Activated T-cell treated with anti-CD3 and anti-CD28 coated beads for 4 hours (primary cell): Measurements from ENCODE around the gene CD300H.
"Not testable (repeated sequence)": the region's sequence is repeated elsewhere in the genome, so short reads cannot be mapped to it uniquely, and the experiment has no call there.

Experiments used
- DNase-seq: peaks from one replicate; pipeline ENCODE4 v3.0.0-alpha.2; 2020

The CD300H gene

DNA sequence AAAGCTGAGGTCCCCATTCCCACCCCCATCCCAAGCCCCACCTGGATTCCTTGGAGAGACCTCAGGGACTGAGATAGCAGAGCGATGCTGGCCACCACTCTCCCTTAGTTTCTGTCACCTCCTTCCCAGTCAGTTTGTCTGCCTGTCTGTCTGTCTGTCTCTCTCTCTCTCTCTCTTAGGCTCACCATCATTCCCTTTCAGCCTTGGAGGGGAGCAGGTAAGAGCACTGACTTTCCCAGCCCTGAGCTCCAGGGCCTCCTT is 41.9 kb downstream of the CD300H start:
- no peak for DNase-seq

DNA sequence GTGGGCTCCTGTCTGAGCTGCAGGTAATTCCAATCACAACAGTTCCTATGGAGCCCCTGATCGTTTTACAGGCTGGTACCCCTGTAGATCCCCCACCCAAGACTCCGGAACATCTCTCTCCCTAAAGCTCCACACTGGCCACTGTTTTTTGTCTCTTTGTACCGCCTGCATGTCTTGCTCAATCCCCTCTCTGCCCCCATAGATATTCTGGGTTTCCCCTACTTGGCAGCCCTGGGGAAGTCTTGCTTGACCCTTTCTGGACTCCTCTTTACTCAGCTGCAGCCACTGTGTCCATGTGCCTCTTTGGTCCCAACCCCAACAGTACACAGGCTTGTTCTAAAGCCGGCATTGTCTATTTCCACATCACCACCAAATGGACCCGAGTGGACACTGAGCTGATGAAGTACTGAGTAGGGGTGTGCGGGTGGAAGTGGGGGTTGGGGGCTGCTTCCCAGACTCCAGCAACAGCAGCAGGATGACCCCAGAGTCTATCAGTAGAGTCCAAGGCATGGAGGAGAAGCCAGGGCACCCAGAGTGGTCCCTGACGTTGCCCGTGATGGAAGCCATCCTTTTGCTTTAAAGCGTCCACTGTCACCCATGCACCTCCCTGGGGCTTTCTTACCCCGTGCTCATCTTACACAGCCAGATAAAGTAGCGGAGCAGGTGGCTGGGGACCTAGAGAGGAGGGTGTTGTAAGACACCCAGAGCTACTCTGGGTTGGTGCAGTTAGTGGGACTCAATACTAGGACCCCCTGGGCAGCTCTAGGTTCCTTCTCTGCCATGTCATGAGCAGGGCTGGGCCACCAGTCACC is 42.5 kb downstream of the CD300H start:
- no peak for DNase-seq

DNA sequence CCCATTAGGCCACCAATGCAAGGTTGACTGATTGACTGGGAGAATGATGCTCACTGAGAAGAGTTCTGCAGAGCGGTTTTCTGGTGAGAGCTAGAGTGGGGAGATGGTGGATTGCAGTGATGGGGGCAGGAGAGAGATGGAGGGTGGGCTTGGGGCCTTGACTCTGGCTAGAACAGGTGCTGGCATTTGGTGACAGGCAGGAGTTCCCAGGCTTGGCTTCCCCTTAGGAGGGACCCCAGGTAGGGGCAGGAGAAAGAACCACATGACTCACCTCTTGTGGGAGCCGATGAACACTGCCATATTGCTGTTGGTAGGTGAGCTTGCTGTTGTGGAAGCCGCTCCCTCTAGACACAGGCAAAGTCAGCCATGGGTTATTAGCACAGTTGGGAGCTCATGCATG is 44.0 kb downstream of the CD300H start:
- no peak for DNase-seq

DNA sequence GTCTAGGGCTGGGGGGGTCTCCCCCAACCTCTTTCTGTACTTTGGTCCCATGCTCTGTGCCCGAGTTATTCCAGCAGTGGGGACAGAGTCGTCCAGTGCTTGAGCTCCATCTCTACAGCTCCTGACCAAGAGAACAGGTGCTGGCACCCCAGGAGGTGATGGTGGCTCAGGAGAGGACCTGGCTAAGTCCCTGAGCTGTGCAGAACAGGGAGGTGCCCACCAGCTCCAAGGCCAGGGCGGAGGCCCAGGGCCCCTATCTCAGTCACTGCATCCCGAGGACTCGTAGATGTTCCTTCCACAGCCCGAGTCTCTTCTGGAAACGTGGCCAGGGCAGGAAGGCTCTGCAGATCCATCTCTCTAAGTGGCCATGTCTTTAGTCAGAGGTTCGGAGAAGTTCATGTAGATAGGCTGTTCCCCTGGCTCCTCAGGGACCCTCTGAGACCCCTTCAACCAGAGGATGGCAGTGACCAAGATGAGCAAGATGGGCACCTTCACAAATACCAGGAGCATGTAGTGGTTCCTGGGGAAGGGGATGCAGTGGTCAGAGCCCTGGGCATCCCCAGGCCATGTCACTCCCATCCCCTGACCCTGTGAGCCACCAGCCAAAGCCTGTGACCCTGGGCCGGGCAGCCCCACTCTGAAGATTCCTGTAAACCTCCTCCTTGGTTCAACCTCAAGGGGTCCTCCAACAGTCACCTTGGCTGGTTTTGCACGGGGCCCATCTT is 44.8 kb downstream of the CD300H start:
- no peak for DNase-seq

DNA sequence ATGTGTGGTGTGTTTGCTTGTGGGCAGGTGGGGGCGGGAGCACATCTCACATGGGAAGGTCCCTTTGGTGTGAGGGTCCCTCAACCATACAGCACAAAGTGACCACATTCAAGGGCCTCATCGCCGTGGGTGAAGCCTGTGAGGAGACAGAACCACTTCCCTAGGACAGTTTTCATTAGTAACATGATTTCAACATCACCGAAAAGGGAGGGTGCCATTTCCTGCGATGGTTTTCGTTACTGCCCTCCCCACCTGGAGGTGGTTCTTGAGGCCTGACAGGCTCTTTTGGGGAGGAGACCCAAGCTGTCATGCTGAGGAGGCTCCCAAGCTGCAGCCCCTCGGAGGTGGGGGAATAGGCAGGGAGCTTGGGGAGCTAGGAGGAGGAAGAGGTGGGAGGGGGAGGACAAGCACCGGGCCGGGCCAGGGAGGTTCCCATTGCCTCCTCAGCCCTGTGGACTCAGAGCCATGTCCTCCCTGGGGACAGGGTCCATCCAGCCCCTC is 45.6 kb downstream of the CD300H start:
- DNase-seq = no peak

DNA sequence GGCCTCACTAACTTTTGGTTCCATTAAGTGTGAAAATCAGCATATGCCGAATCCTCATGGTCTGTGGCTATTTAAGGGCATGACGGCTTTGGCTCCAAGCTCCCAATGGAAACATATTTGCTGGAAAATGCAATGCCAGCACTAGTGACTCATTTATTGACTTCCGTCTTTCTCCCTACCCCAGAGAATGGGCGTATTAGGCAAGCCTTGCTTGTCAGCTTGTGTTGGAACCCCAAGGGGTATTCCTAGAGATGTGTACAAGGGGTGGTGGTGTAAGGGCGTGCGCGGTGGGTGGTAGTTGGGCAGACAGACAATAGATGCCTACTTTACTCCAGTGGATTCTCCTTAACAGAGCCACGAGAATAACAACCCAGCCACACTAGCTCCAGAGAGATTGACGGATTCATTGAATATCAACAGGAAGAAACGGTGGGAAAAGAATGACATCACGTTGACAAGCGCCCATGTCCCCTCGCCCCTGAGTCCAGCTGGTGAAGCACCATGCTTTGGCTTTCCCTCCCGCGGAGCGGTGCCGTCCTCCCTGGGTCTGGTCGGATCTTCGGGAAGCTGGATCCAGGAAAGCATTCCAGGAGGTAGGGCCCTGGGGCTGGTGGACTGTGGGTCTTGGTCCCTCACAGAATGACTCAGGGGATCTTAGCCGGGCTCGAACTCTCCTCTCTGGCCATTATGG is 46.4 kb downstream of the CD300H start:
- DNase-seq = no peak

DNA sequence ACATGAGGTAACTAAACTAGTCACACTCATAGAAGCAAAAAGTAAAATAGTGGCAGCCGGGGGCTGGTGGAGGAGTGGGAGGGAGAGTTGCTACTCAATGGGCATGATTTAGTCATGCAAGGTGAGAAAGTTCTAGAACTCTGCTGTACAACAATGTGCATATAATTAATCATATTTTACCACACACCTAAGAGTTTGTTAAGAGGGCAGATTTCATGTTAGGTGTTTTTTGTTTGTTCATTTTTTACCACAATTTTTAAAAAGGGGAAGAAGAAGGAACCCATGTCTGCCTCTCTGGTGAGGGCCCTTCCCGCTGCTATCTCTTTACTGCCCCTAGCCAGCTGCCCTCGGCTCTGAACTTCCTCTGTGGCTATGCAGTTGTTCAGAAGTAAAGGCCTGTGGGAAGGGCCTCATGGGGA is 47.3 kb downstream of the CD300H start:
- no peak for DNase-seq

DNA sequence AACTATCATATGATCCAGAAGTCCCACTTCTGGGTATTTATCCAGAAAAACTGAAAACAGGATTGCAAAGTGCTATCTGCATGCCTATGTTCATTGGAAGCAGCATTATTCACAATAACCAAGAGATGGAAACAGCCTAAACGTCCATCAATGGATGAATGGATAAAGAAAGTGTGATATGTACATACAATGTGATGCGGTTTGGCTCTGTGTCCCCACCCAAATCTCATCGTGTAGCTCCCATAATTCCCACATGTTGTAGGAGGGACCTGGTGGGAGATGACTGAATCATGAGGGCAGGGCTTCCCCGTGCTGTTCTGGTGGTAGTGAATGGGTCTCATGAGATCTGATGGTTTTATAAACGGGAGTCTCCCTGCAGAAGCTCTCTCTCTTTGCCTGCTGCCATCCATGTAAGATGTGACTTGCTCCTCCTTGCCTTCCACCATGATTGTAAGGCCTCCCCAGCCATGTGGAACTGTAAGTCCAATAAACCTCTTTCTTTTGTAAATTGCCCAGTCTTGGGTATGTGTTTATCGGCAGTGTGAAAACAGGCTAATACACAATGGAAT is 48.8 kb downstream of the CD300H start:
- not testable (repeated sequence) for DNase-seq

DNA sequence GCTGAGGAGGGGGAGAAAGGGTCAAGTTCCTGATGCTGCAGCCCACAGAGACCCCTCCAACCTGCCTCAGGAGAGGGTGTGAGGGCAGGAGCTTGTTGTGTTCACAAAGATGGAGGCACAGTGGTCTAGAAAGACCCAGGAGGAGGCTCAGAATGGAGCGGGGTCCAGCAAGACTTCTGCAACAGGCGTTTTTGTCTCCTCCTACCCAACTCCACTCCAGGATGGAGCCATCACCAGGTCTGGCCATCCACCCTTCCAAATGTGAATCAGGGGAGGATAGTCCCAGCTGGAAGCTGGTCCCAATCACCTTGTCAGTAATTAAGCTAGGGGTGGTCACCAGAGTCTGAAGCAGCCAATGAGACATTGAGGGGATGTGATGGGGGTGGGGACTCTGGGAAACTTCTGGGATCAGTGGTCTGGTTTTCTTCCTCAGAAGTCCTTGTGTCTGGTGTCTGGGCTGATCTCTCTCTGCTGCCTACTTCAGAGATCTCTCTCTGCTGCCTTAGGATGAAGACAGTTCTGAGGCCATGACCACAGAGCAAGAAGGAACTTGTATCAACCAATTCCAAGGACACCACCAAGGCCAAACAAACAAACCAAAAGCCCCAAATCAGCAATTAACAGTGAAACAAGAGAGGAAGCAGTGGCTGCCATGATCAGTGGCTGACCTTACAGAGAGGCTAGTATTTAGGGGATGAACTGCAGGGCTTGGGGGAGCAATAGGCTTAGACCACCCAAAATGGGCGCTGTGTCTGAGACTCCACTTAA is 50.6 kb downstream of the CD300H start:
- no peak for DNase-seq

DNA sequence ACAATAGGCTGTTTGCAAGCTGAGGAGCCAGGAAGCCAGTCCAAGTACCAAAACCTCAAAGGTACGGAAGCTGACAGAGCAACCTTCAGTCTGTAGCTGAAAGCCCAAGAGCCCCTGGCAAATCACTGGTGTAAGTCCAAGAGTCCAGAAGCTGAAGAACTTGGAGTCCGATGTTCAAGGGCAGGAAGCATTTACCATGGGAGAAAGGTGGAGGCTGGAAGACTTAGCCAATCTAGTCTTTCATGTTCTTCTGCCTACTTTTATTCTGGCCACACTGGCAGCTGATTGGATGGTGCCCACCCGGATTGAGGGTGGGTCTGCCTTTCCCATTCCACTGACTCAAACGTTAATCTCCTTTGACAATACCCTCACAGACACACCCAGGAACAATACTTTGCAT is 51.4 kb downstream of the CD300H start:
- DNase-seq = no peak

DNA sequence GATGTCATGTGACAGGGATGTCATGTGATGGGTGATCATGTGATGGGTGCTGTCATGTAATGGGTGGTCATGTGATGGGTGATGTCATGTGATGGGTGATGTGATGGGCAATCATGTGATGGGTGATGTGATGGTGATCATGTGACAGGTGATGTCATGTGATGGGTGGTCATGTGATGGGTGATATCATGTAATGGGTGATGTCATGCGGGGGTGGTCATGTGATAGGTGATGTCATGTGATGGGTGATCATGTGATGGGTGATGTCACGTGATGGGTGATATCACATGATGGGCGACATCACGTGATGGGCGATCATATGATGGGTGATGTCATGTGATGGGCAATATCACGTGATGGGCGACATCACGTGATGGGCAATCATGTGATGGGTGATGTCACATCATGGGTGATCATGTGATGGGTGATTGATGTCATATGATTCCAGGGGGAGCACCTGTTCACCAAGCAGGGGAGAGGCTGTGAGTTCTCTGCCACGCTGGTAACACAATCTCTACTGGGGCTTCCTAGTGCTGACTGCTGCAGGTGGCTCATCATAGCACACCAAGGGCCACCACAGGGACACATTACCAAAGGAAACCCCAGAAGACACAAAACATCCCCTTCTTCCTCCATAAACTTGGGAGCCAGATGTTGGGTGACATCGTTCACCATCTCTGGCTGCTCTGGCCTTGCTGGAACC is 52.5 kb downstream of the CD300H start:
- DNase-seq = no peak

DNA sequence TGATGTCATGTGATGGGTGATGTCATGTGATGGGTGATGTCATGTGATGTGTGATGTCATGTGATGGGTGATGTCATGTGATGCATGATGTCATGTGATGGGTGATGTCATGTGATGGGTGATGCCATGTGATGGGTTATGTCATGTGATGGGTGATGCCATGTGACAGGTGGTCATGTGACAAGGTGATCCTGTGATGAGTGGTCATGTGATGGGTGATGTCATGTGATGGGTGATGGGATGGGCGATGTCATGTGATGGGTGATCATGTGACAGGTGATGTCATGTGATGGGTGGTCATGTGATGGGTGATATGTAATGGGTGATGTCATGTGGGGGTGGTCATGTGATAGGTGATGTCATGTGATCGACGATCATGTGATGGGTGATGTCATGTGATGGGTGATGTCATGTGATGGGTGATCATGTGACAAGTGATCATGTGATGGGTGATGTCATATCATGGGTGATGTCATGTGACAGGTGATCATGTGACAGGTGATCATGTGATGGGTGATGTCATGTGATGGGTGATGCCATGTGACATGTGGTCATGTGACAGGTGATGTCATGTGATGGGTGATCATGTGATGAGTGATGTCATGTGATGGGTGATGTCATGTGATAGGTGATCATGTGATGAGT is 53.2 kb downstream of the CD300H start:
- peak; percentile 19 for DNase-seq

DNA sequence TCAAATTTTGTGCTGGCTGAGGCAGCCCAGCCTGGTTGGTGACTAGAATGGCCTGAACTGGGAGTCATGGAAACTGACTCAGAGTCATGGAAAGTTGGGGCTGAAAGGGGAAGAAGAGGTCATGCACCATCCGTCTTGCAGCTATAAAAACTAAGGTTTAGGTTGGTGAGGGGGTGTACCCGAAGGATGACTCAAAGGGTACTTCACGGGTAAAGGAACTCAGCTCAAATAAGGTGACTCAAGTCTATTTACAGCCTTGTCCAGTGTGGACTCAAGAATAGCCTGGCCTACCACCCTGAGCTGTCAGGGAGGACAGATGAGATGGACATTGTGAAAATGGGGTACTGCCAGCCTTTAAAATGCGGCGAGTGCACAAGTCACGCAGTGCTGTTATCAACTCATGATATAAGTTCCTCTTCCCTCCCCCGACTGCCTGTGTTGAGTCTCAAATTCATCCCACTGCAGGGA is 54.7 kb downstream of the CD300H start:
- DNase-seq = no peak

DNA sequence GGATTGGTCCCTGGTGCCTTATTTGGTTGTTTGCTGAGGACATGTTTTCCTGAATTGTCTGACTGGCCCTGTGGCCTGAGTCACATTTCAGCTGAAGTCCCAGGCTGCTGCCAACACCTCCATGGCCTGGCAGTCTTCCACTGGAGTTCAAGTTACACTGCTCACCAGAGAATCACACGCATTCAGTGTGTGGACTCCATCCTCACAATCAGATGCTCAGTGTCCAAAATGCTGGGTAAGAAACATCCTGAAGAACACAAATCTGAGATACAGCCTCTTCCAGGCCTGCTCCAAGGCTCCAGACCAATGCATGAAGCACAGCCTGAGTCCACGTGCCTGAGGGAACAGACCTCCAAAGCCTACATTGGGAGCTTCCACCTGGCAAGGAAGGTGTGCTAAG is 55.3 kb downstream of the CD300H start:
- DNase-seq = no peak
